HG03025 (cell line): Measurements from ENCODE around the gene KCNA5.

ENCODE experiments used
- ATAC-seq: cut with Tn5 transposase; IDR thresholded peaks from one replicate; pipeline ENCODE4 v1.9.1; 2021; ENCODE audit warnings: mild to moderate bottlenecking, moderate library complexity; ENCODE audit not compliant: unreplicated experiment, low FRiP score

Gene KCNA5

DNA sequence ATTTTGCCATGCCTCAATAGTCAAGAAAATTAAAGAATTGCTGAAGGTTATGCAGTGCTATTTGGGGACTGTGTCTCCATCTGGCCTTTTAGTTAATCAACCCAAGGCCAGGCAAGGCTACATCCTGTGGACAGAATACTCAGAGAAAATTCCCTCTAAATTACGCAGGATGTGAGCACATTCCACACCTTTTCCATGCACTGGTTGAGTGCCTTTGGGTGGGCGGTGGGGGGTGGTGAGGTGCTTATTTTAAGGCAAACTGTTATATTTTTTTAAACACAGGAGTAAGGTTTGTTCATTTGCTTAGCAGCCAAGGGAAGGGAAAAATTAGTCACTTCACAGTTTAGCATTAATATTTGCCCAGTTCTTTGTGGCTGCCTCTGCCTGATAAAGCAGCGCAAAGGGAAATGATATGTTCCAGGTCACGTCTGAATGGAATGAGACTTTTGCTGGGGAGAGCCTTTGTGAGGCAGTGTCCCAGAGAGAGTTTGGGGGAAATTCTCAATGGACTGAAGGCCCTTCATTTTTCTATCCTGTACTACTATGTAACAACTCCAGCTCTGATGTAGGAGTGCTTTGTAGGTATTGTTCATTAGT, 17.2 kb upstream of the KCNA5 start:
- no peak for ATAC-seq

DNA sequence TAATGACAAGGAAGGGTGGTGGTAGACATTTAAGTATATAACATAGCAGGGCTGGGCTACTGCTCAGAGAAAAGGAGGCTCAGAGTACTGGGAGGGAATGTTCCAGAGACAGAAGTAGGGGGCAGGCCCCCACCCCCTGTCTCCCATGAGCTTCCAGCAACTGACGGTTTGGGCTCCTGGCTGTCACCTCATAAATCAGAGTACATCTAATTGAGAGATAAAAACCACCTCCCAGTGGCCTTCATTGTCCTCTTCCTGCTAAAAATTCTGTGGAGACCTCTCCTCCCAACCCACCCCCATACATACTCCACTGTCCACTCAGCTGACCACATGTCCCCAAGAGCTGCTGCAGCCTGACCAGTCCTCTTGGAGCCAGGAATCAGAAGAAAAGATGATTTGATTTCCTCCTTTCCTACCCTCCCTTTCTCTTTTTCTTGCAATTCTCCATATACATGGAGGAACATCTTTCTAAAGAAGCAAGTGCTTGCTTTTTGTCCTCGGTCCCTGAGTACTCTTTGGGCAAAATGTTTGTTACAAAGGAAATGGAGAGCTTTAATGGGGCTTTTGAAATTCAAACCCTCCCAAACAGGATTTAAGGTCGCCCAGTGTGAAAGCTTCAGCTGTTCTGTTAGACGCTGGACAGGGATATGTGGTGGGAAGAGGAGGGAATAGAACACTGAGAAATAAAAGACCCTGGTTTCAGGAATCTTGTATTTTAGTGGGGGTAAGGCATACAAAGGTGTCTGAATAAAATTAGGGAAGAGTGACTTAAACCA, 16.4 kb upstream of the KCNA5 start:
- ATAC-seq, result no peak

DNA sequence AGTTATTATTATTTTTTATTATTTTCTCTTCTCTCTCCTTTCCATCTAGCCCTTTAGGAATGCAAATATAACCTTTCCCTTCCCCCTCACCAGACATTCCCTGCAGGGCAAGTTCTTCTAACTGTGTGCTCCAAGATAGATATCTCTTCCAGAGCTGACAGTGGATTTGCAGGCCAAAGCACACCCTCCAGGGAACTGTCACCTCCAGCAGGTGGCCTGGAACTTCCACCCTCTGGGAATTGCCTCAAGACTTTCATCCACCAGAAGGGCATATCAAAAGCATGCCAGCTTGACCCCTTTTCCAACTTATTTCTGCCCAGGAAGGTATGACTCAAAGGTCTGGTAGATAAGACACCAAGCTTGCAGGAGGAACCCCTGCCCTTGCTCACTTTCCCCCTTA, 13.6 kb upstream of the KCNA5 start:
- ATAC-seq, result no peak

DNA sequence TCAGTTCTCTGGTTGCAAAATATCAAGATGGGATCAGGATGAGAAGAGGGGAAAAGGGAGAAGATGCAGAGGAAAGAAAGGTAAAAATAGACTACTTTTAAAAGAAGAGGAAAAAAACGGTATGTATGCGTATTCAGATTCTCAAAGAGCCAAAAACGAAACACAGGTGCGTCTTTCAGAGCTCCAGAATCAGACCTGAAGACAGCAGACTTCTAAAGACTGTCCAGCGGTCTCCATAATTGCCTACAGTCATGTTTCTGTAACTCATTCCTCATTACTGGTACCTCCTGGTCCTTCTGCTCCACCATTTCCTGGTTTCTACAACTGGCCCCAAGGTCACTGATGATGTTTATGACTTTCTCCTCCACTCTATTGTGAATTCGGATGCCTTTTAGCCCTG, 12.4 kb upstream of the KCNA5 start:
- no peak for ATAC-seq

DNA sequence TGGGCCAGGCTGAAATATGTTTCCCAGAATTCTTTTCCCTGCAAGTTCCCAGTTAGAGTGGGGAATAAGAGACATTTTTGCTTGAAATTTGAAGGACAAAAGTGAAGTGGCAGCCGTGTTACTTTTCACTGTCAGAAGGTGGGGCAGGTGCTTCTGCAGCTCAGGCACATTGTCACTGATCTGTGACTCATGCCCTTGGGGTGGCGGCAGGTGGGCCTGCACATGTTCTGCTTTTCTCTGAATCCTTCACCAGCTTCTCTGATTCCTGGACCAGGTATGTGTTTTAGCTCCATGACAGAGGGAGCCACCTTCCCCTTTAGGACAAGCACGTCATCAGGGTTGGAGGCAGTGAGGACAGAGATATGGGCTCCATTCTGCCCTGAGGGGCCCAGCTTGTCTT, 11.7 kb upstream of the KCNA5 start:
- no peak for ATAC-seq

DNA sequence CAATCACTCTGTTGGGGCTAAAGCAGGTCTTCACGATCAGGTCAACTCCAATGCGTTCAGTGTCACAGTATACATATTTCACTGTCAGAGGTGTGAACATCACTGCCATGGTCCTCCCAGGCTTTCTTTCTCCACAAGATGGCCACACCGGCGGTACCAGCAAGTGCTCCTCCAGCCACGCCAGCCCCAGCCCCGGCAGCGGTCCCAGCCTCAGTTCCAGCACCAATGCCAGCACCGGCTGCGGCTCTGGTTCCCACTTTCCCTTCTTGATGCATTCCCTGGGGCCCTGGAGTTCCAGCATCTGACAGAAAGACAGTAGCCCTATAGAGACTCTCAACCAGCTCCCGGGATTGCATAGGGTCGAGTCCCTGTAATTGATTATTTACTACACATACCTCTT, 10.9 kb upstream of the KCNA5 start:
- no peak for ATAC-seq

DNA sequence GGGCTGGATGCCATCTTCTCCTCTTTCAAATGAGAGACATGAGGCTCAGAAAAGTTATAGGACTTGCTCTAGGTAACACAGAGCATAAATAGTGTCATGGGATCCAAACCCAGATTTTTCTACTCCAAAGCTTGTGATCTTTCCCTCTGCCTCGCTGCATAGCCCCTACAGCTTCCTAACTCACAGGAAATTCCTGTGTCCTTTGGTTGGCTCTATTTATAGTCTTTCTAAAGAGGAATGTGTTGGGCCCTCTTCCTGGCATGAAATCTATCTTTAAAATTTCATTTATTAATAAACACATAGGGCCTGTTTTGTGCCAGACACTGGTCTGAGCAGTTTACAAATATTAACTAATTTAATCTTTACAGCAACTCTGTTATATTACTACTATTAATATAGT, 9.8 kb upstream of the KCNA5 start:
- no peak for ATAC-seq

DNA sequence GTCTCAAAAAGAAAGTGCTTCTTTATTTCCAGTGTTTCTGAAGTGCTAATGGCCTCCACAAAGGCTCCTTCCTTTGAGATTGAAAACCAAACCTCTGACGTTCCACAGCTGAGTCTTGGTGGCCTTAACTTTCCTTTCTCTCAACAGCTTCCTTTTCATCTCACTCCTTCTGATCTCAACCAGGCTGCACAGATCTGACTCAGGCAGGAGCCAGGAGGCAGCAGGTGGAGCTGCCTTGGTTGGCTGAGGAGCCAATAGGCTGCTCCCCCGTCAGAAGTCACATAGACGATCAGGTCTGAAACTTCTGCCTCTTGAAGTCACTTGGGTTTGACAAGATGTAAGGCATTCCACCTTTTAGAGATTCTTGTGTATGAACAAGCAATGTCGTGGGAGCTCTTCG, 9.1 kb upstream of the KCNA5 start:
- ATAC-seq, result no peak

DNA sequence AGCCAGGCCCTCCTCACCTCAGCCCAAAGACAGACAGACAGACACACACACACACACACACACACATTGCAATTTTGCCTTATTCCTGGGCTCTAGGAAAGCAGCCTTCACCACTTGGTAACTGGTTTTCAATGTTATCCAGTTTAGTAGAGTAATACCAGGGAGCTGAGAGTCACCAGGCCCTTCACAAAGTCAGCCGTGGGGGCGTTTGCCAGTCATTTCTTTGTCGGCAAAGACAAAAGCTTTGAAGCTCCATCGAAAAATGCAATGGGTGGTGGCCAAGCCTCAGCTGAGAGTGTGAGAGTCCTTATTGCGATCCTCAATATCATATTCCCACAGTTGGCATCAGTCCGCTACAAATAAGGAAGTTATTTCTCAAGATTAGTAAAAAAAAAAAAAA, 8.1 kb upstream of the KCNA5 start:
- no peak for ATAC-seq

DNA sequence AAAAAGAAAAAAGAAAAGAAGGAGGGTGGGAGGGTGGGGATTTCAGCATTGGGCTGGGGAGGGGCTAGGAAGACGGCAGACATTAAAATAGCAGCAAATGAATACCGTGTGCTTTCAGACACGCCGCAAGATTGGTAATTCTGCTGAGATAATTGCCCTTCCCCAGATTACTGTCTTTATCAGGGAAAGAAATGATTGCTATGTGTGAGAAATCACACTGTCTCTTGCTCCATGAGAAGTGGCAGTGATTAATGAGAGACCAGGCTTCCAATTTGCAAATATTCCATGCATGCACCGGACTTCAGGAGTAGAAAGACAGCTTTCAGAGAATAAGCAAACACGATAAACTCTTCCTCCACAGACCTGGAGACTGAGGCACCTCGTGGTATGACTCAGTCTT, 7.6 kb upstream of the KCNA5 start:
- ATAC-seq, result no peak

DNA sequence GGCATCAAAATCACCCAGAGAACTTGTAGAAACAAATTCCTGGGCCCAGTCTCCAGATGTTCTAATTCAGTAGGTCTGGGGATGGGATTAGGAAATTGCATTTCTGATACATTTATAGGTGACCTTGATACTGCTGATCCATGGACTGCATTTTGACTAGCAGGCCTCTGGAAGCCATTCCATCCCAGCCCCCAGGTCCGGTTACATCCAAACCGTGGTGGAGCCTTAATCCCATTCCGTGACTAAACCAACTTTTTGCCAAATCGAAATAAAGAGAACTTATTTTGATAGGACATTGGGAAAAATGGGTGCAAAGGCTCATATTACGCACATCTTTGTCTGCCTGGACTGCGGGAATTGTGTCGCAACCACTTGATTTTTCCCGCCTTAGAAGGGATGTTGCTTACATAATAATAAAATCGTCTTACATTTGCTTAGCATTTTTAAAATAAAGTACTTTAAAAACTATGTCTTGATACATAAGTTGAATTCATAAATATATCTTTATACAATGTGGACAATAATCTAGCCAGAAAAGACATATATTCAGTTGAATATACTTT, 5.8 kb upstream of the KCNA5 start:
- no peak for ATAC-seq

DNA sequence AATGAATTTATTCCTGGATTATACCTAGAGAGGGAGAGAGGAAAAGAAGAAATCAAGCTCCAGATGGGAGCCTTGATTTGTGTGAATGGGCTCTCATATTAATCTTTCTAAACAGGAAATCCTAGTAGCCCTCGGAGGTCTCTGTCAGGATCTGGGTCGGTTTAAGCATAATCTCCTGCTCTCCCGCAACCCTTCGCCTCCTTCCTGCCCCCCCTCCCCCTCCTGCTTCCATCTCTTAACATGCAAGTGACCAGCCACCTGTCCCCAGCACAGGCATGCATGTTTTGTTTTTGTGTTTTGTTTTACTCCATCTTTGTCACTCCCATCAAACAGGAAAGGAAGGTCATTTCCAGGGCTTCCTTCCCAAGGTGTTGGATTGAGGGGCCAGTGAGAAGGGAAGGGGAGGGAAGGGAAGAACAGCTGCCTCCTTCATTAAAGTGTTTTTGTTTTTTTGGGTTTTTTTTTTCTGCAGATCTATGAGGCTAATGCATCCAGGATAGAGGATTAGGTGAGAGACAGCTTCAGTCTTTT, 4.8 kb upstream of the KCNA5 start:
- ATAC-seq, result no peak

DNA sequence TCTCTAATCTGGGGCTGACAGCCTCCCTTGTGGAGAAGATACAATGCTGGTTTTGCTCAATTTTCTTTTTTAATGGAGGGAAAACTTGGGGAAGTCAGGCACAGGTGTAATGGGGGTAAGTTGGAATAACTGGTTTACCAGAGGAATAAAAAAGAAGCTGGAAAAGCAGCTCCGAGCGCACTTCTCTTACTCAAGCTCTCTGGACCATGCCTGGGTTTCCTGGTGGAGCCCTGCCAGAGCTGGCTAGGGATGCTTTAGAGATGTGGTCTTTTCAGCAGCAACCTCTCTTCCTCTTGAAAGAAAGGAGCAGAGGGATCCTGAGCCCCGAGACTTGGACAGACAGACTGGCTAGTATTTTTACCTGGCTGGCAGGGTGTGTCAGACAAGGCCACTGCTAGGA, 3.9 kb upstream of the KCNA5 start:
- no peak for ATAC-seq

DNA sequence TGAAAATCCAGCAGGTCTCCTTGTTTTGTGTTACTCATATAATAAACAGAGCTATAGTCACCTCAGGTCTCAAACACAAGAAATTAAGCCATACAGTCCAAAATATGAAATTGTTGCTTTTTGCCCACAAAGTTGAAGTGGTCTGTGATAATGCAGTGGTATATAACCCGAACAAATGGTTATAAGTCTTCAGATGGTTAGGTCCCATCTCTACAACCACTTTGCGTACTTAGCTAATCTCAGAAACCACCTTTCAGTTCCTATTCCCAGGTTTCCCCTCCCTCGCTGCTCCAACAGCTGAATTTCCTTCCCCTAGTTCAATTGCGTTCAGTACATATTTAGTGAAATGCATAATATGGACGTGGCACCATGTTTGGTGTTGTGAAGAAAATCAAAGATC, 3.3 kb upstream of the KCNA5 start:
- ATAC-seq, result no peak

DNA sequence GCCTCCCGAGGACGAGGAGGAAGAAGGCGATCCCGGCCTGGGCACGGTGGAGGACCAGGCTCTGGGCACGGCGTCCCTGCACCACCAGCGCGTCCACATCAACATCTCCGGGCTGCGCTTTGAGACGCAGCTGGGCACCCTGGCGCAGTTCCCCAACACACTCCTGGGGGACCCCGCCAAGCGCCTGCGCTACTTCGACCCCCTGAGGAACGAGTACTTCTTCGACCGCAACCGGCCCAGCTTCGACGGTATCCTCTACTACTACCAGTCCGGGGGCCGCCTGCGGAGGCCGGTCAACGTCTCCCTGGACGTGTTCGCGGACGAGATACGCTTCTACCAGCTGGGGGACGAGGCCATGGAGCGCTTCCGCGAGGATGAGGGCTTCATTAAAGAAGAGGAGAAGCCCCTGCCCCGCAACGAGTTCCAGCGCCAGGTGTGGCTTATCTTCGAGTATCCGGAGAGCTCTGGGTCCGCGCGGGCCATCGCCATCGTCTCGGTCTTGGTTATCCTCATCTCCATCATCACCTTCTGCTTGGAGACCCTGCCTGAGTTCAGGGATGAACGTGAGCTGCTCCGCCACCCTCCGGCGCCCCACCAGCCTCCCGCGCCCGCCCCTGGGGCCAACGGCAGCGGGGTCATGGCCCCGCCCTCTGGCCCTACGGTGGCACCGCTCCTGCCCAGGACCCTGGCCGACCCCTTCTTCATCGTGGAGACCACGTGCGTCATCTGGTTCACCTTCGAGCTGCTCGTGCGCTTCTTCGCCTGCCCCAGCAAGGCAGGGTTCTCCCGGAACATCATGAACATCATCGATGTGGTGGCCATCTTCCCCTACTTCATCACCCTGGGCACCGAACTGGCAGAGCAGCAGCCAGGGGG, 979 bp downstream of the KCNA5 start:
- no peak for ATAC-seq

DNA sequence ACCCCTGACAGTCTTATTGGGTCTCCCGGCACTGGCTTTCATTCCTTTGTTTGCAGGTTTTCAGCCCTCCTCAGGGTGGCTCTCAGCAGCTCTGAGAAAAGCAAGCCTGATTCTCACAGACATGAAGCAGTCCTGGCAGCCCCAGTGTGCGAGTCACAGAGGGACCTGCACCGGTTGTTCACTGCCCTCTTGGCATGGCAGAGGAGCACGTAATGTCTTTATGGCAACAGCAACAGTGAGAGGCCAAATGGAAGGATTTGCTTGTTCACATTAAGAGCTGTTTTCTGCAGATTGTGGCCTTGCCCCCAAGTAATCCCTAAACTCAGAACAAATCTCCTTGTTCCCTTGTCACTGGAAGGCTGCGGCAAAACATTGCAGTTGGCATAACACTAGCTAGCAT, 3.4 kb downstream of the KCNA5 start:
- ATAC-seq, result no peak

DNA sequence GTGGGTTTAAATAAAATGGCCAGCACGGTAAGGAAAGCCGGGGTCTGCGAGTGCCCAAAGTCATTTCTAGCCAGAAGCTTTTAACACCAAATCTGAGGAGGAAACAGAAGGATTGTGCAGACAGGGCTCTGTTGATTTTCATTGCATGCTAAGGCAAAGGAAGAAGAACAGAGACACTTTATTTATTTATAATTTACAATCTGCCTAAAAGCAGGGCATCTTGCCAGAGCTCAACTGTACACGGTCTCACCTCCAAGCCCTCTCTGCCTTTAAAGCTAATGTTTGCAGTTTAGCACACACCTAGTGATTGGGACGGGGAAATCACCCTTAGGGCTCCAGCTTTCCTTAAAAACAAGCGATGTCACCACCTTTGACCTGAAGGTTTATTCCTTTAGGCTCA, 4.0 kb downstream of the KCNA5 start:
- no peak for ATAC-seq

DNA sequence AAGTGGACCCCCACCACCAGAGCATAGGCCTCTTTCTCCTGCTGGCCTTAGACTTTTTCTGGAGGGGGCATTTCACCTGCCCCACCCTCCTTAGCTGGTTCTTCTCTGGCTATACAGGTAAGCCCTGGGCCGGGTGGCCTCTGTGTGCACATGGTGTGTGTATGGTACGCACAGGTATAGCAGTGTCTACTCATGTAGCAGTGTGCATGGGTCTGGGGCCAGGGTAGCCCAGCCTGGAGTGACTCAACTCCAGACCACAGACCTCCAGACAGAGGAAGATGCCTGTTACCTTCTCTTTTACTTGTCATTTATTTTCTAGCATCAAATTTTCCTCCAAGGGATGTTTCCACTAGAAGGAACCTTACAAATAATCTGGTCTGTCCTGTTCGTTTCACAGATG, 6.9 kb downstream of the KCNA5 start:
- ATAC-seq, result no peak

DNA sequence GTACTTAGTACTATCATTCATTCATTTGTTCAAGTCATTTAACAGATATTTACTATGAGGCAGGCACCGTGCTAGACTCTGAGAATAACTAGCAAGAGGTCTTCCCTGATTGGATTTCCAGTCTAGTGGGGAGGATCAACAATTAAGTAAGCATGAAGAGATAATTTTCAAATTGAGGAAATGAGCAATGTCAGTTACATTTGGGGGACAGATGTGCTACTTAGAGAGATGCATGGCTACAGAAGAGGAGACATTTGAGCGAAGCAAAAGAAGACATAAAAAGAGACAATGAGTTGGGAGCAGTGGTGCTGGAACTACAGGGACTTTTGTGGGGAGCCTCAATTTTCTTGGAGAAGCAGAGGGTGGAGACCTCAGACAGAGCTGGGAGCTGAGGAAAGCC, 7.7 kb downstream of the KCNA5 start:
- ATAC-seq, result no peak

DNA sequence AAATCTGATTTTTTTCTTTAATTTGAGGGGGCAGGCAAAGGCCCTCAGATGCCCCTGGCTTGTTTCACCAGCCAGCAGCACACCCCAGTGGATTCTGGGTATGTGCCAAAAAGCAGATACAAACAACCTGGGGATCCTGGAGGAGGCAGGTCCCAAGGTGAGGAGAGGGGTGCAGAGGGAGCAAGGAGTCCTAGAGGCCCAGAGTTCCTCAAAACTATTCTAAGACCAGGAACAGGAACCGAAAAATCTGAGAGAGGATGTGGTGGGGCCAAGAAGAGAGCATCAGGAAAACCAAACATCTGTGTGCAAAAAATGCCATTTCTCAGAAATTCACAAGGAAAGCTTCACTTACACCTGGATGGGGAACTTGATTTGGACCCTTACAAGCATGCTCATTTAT, 8.2 kb downstream of the KCNA5 start:
- no peak for ATAC-seq

DNA sequence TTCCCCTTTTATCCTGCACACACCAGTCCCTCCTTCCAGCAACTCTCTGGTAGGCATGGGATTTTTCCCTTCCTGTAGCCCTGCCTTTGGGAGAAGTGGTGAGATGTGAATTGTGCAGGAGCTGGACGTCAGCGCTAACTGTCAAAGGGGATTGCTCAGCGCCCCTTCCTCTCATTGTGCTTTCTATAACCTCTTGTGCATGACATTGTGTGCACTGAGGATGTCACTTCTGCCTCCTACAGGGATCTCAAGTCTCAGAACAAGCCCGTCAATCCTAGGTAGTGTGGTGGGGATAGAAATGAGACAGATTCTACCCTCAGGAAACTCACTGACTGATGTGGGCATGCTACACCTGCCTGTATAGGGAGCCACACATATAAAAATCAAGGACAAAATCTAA, 8.7 kb downstream of the KCNA5 start:
- ATAC-seq, result no peak
